NK-92 (cell line): ENCODE results near the gene ABI3.

Experiments
- DNase-seq: peaks from one replicate; lab custom pipeline; 2025; ENCODE audit not compliant: unreplicated experiment; lab: John Stamatoyannopoulos, UW

Gene ABI3

DNA sequence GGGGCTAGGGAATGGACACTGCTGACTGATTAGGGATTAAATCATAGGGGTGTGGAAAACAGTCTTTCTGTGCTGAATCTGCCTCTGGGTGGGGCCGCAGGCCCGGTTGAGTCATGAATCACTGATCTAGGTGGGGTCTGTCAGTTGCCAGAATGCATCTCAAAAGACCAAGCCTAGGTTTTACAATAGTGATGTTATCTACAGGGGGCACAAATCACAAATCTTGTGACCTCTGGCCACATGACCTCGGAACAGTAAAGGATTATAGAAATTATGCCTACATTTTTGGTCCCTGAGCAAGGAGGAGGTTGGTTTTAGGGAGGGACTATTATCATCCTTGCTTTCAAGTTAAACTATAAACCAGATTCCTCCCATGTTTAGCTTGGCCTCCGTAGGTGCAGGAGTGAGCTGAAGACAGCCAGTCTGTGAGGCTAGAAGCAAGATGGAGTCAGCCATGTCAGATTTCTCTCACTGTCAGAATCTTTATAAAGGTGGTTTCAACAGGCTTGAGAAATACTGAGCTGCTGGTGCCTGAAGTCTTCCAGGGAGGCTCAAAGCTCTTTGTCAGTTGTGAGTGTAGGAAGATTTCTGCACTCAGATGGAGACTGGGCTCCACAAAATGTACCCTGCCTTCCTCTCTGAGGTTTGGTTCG, 13.0 kb upstream of the ABI3 start:
- DNase-seq = no peak

DNA sequence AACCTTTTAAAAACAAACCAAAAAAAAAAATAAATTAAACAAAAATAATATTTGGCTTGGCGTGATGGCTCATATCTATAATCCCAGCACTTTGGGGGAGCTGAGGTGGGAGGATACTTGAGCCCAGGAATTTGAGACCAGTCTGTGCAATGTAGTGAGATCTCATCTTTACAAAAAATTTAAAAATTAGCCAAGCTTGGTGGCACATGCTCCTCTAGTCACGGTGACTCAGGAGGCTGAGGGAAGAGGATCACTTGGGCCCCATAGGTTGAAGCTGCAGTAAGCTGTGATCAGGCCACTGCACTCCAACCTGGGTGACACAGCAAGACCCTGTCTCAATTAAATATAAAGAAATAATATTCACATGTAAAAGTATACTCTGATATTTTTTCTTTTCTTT, 12.3 kb upstream of the ABI3 start:
- DNase-seq = no peak

DNA sequence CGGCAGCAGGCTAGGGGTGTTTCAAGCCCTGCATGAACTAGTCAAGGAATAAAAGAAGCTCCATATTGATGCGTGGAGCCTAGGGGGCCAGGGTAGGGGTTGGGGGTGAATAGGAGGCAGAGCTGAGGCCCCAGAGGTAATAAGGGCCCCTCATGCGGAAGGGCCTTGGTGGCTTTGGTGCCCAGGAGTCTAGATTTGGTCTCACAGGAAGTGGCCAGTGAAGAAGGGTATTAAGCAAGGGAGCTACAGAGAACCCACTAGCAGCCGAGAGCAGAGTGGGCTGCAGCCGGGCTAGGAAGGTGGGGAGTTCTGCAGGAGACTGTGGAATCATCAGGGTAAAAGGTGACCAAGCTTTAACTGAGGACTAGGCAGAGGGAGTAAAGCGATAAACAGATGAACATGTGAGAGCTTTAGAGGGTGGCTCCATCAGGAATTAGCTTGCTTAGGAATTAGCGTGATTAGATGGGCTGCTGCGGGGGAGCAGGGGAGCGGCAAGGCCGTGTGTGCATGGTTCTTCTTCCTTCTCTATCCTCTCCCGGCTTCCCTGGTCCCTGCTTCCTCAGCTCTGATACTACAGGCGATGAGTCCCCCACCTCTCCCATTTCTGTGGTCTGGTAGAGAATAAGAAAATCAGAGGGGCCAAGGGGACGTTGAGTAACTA, 10.0 kb upstream of the ABI3 start:
- DNase-seq = no peak

DNA sequence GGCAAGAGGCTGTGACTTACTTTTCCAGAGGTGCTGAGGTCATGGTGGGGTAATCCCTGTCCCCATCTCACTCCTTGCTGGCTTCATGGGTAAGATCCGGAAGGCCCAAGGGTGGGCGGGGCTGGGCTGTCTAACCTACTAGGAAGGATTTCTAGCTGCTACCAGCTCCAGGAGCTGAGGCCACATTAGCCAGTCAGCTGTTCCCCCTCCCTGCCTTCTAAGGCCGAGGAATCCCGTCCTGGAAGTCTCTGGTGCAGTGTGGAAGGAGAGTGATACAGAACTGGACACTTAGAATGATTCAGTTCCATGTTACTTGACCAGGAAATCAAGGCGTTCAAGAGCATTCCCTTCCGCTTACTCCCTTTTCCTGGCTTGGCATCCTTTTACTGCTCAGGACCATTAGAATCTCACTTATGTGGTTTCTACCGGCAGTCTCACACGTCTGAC, 9.0 kb upstream of the ABI3 start:
- DNase-seq = no peak

DNA sequence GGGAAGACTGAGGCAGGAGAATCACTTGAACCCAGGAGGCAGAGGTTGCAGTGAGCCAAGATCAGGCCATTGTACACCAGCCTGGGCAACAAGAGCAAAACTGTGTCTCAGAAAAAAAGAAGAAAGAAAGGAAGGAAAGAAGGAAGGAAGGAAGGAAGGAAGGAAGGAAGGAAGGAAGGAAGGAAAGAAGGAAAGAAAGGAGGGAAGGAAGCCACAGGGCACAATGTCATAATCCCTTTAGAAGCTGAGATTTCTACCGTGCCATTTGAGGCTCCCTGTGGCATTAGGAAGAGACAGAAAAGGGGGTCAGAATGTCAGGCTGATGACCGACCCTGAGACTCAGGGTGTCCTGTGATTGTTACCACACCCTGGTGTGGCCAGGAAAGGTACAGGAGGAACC, 6.7 kb upstream of the ABI3 start:
- DNase-seq = no peak

DNA sequence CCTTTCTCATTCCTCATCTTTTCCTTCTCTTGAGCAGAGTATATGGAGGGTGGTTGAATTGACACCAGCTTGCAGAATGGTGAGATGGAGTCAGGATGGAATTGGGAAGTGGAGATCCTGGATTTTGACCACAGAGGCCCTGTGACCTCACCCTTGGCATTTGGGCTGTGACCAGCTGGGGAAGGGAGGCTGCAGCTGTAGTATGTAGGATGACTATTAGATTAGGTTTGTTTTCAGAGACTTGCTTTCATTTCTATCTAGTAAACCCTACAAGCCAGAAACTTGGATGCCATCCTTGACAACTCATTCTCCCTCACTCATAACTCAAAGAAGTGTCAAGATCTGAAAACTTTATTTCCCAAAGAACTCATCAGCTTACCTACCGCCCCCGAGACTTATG, 6.0 kb upstream of the ABI3 start:
- DNase-seq = no peak

DNA sequence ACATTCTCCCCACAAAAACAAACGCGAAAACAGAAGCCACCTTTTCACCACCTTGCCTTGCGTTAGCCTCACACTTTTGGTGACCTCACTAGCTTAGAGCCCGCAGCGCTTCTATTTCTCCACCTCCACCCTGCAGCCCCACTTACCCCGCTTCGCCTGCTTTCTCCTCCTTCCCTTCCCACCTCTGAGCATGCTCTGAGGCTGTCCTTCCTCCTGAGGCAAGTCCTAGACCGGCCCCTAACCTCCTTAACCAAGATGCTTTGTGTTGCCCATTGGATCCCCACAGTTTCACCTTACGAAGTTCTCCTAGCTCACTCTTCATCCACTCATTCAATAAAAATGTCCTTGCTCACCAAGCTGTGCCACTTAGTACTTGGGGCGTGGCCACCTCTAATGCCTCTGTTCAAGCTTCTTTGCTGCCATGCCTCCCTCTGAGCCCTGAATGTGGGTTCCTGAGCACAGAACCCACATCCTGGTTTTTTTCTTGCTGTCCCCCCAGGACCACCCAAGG, 1.4 kb upstream of the ABI3 start:
- no peak for DNase-seq

DNA sequence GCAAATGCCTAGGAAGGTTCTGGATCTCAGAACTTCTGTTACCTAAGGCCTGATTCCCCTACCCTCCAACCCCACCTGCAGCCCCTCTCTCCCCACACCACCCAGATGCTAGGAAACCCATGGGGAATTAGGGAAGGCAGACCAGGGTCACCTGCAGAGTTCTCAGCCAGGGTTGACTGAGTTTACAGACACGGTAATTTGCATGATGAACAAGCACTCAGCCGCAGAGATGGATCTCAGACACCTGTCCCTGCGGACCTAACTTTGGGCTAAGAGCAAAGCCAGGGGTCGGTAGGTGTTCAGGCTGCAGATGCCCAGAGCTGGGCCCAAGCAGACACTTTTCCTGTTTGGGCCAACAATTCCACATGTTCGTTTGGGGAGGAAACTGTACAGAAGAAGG, 2.9 kb downstream of the ABI3 start:
- no peak for DNase-seq

DNA sequence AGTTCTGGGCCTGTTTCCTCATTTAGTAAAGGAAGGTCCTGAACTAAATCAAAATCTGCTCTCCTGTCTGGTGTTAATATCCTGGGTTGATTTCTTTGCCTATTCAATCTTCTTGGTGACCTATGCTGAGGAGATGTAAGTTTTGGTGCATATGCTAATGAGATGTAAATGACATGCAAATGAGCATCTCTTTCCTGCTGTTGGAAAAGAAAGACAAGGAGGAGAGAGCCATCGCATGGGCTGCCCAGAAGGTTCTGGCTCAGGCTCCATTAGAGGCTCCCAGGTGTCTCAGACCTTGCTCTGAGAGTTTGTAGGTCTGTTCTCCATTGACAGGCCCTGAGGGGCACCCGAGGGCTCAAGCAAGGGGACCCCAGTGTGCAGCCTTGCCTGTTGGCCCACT, 3.3 kb downstream of the ABI3 start:
- DNase-seq = no peak

DNA sequence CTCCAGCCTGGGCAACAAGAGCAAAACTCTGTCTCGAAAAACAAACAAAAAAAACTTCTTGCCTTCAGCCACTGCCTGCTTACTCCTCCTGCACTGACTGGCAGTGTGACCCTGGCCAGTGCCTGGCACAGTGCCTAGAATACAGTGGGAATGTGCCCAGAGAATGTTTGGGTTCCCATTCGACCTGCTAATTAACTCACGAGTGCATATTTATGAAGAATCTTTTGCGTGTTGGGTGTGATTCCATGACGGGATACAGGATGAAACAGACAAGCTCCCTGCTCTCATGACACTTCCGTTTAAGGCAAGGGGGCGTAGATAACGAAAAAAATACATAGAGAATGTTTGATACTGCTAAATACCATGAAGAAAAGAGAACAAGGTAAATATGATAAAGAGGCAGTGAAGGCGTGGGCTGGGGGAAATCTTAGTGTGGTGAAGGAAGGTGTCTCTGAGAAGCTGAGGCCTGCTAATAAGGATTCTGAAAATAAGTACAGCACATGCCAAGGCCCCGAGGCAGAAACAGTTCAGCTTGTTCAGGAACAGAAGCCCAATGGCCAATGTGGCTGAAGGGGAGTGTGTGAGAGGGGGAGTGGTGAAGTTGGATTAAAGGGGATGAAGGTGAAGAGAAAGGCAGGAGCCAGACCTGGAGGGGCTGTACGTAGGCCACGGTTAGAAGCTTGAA, 4.3 kb downstream of the ABI3 start:
- DNase-seq = no peak

DNA sequence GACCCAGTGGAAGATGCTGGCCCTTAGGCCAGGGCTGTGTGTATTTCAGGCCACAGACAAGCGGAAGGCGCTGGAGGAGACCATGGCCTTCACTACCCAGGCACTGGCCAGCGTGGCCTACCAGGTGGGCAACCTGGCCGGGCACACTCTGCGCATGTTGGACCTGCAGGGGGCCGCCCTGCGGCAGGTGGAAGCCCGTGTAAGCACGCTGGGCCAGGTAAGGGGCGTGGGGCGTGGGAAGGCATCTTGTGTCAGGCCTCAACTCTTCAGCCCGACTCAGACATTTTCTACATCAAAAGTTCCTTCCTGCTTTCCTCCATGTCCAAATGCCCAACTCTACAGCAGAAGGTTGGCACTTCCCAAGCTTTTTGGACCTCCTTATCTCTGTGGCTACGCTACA, 6.0 kb downstream of the ABI3 start:
- DNase-seq = no peak

DNA sequence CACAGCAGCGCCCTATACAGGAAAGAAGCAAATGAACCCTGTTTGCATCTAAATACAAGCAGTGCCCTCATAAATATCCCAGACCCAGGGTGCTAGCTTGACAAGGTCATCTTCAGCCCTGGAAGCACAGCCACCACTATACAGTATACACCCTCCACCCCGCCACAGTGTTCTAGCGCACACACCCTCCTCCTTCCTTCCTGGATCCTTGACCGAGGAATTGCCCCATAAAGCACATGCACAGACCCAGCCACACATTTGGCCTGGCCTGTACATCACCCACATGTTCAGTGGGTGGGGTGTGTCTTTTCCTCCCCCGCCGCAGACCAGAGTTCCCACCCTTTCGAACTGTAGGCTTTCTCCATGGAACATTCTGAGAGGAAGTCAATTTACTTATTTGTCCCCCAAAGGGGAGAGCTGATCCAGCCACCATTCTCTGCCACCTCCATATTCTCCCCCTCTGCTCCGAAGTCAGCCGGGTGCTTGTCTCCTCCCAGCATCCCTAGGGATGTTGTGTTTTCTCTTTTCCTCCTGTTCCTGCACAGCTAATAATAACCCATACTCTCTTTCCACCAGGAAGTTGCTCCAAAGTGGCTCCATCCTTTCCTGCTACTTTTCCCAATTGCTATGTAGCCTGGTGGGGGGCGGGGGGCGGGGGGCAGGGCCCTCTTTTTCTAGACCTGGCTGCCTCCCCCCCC, 6.6 kb downstream of the ABI3 start:
- no peak for DNase-seq

DNA sequence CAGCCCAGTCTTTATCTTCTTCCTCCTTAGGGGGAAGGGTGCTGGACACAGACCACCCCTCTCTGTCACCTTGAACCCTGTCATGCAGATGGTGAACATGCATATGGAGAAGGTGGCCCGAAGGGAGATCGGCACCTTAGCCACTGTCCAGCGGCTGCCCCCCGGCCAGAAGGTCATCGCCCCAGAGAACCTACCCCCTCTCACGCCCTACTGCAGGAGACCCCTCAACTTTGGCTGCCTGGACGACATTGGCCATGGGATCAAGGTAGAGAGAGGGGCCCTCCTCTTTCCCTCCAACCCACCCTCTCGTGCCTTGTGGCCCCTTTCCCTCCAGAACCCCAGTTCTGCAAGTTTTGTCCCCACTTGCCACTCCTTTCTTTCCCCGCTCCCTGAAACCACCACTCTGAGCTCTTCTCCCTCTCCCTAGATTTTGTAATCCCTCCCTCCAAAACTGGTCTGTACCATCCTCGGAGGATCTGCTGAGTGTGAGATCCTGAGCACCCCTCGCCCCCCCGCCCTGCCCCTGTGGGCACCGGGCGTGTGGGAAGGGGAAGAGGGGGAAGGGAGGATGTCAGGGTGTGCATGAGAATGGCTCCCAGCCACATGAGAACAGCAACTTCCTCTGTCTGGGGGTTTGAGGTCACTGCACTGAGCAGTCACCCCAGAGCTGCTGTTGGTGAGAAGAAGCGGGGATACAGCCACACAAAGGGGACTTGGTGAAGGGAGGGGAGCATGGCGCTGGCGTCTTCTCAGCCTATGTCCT, 7.3 kb downstream of the ABI3 start:
- DNase-seq = no peak

DNA sequence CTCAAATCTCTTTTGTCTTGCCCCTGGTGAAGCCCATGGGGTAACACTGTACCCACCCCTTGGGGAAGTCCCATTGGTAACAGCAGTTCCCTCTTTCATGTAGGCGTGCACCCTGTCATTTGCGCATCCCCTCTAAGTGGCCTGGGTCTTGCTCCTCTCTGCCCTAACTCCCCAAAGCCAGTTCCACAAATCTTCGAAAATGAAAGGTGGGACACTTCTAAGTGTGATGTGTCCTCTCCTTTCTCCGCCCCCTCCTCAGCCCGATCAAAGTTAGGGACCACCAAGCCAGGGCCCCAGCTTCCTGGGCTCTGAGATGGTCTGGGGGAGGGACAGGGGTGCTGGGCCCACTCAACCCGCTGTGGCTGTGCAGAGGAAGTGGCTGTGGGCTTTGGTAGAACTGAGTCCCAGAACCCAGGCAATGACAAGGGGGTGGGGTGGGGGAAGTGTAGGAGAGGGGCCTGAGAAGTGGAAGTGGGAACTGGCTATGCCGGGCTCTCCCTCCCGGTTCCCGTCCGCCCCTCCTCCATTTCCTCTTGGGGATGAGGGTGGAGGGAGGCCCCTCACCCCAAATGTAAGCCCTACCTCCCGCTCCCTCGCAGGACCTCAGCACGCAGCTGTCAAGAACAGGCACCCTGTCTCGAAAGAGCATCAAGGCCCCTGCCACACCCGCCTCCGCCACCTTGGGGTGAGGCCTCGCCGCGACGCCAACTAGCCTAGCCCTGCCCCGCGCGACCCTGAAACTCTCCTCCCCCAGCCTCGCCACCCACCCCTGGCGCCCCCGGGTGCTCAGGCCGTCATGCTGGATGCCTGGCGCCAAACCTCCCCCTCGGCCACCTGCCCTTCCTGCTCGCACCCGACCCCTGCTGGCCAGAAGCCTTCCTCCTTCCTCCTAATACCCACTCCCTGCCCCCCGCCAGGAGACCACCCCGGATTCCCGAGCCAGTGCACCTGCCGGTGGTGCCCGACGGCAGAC, 8.7 kb downstream of the ABI3 start:
- DNase-seq = no peak

DNA sequence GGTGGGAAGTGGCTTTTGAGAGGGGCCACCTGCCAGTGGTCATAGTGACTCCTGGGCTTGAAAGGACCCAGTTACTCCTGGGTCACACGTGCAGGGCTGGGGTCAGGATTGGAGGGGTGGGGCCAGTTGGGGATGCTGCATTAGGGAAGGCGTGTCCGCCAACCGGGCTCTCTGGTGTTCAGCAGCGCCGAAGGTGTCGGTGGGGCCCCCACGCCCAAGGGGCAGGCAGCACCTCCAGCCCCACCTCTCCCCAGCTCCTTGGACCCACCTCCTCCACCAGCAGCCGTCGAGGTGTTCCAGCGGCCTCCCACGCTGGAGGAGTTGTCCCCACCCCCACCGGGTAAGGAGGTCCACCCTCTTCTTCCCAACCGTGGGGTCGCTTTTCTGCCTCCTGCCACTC, 9.5 kb downstream of the ABI3 start:
- no peak for DNase-seq

DNA sequence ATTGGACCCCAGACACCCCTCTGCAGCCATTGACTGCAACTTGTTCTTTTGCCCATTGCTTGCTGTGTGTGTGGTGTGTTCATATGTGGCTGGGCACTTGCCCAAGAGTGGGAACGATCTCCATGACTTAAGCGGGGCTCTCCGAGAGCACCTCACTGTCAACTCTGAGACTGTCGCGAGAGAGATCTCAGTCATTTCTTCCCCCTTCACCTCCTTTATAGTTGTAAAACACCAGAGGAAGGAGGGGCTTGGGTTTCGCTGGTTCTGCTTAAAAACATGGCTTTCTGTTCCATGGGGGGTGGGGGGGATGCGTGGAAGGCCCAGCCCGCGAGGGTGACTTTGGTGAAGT, 12.6 kb downstream of the ABI3 start:
- no peak for DNase-seq

DNA sequence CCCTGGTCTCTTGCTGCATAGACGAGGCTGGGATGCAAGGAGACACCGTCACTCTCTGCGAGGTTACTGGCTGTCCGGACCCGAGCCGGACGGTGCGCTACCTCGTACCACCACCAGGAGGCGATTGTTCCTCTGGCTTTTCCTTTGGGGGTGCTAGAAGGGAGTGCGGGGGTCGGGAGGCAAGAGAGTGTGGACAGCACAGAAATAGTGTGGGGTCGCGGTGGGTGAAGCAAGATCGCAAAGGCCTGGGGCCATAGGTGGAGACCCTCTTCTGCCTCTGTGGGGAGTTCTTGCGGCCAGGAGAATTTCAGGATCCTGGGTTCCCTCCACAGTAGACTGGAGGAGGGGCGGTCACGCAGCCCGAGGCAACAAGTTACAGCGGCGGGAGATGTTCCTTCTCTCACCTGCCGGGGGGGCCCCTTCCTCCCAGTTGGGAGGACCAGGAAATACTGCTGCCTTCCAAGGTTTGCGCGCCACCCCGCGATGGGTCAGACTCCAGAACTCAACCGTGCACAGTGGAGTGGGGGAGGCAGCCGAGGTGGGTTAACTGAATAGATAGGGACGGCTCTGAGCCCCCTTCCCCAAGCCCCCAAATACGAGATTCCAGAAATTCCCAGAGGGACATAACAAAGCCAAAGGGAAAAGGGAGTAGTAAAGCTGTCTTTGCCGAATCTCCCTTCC, 13.2 kb downstream of the ABI3 start:
- no peak for DNase-seq

DNA sequence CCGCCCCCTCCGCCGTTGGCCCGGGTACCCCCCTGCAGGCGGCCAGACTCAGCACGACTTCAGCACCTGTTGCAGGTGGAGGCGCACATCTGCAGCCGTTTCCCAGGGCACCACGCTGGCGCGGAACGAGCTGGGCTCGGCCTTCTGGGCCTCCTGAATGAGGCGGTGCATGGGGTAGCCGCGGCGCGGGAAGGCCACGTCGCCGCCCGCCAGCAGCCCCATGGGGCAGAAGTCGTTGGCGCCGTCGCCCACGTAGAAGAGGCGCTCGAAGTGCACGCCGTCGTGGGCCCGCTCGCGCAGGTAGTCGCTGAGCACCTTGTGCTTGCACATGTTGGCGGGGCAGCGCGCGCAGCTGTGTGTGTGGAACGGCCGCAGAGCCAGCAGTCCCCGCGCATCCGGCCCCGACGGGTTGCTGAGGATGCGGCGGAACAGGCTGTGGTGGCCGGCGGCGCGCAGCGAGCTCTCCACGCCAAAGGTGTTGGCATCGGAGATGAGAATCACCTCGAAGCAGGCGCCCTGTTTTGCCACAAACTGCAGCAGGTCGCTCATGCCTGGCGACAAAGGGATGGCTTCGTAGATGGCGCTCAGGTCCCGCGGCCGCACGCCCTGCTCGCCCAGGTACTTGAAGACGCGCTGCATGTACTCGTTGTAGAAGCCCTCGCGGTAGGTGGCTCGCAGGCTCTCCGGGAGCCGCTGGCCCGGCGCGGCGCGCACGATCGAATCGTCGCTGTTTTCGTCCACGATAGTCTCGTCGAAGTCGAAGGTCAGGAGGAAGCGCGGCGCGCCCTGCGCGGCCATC, 13.9 kb downstream of the ABI3 start:
- no peak for DNase-seq

DNA sequence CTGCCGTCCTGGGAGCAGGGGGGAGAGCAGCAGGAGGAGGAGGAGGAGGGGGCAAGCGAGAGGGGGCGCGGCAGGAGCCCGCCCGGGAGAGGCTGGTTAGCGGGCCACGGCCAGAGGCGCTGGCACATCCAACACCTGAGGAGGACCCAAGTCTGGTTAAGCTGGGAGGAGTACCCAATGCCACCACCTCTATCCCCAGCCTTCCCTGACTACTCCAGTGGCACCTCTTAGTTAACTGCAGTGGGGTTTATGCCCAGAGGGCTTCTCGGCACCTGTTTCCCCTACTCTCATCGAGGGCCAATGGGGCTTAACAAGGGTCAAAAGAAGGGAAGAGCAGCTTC, 14.5 kb downstream of the ABI3 start:
- no peak for DNase-seq
